Measurements from ENCODE around the gene DARS2. TPM values are rescaled to one million over a fixed set of nuclear protein-coding genes. Genes with fewer than 3 reads are reported as not detected.
A peak's percentile ranks its signal among the peaks of the same experiment; 100 is the strongest.

Gene DARS2
- total RNA-seq, 1 experiment from 2014 or later: 35.0 TPM

DNA sequence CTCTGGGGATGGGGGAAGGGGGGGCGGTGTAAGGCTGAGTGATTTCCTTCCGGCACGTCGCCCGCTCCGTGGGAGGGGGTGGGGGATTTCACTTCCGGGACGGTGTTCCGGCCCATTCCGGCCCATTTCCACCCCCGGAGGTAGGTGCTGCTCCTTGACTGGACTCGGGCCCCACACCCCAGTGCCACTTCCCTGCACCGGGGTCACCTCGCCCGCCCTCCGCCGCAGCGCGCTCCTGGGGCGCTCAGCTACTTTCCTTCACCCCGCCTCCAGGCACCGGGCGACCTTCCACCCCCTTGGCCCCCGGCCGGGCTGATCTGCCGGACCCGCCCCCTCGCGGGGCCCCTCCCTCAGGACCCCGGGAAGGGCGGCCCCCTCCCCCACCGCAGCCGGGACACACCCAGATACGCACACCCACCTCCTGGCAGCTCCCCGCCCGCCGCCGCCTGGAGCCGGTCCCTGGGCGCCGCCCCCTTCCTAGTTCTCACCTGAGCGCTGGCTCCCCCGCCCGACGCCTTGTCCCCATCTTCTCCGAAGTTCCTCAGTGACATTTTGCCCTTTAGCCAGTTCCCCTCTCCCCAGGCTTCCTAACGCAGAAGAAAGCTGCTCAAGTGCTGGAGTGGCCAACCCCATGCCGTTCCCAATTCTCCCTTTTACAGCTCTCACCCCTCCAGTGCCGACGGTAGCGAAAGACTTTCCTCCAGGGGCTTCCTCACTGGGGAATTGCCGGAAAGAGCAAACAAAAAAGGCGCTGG, 44.0 kb downstream of the DARS2 start, which contains the start of gene ZBTB37:
TSS of gene ZBTB37 (plus strand) at position 115 of the 755 bp plus-strand sequence. CDS start 1,846 bp downstream, outside the sequence.
- Mint-ChIP-seq H3K36me3 (ENCODE audit: insufficient read depth in 1 of 3, low read depth in 3 of 3) (peaks cover 55 to 68% (median 59%) of the 10 kb centered on the region in 3 experiments), H3K4me3 (peak within 1 kb of the TSS; percentile 98 to 99), H3K27me3 (ENCODE audit: low read depth) (peaks cover 3% of the 10 kb centered on the region; the same call in 1 of the 2 replicates), H3K9me3 (peaks cover 0 to 9% of the 10 kb centered on the region in 2 experiments; a peak in 2 of 5 replicates), H3K27ac (peak within 1 kb of the TSS; percentile 99 to 100 (median 99)), H3K4me1 (peaks cover 33 to 45% of the 10 kb centered on the region in 2 experiments)
- H3K79me1 ChIP-seq (ENCODE audit: insufficient read depth, low read depth, low read length, poor library complexity, severe bottlenecking): no peaks in the 10 kb centered on the region
- peak within 1 kb of the TSS; percentile 98 for H3K9ac ChIP-seq (ENCODE audit: extremely low read depth, insufficient read length, low read length)
- H3K79me2 ChIP-seq (ENCODE audit: insufficient read depth, low read length): peaks cover 16% of the 10 kb centered on the region; the same call in 1 of the 2 replicates
- TF ChIP-seq, protein P1, sequence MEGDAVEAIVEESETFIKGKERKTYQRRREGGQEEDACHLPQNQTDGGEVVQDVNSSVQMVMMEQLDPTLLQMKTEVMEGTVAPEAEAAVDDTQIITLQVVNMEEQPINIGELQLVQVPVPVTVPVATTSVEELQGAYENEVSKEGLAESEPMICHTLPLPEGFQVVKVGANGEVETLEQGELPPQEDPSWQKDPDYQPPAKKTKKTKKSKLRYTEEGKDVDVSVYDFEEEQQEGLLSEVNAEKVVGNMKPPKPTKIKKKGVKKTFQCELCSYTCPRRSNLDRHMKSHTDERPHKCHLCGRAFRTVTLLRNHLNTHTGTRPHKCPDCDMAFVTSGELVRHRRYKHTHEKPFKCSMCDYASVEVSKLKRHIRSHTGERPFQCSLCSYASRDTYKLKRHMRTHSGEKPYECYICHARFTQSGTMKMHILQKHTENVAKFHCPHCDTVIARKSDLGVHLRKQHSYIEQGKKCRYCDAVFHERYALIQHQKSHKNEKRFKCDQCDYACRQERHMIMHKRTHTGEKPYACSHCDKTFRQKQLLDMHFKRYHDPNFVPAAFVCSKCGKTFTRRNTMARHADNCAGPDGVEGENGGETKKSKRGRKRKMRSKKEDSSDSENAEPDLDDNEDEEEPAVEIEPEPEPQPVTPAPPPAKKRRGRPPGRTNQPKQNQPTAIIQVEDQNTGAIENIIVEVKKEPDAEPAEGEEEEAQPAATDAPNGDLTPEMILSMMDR (conservative IDR thresholded peaks at IDR 0.05): no peak
- H3K9me3 ChIP-seq (ENCODE audit: control insufficient read depth, low read depth, low read length): no peaks in the 10 kb centered on the region
- H2BK20ac ChIP-seq (ENCODE audit: low read depth, low read length, poor library complexity, severe bottlenecking): no peak within 1 kb of the TSS
- H4K5ac ChIP-seq (ENCODE audit: insufficient read length, low read depth, low read length): peak within 1 kb of the TSS; percentile 95
- H2BK15ac ChIP-seq (ENCODE audit: low read depth, low read length): no peak within 1 kb of the TSS
- H3T11ph ChIP-seq (ENCODE audit: low read length): no peak within 1 kb of the TSS
- H2BK5ac ChIP-seq (ENCODE audit: insufficient read length, low read length): peak within 1 kb of the TSS; percentile 46
- H2AFZ ChIP-seq (ENCODE audit: low read length): peak within 1 kb of the TSS; percentile 37
- H3K14ac ChIP-seq (ENCODE audit: insufficient read depth, low read length): peak within 1 kb of the TSS; percentile 99
- H4K91ac ChIP-seq (ENCODE audit: insufficient read length, low read depth, low read length): no peak within 1 kb of the TSS
- peak within 1 kb of the TSS; percentile 68 for H3K27ac ChIP-seq (ENCODE audit: insufficient read length, low read depth, low read length)
- H3K4me1 ChIP-seq (ENCODE audit: insufficient read depth, low read length): no peaks in the 10 kb centered on the region
- H2AK5ac ChIP-seq (ENCODE audit: insufficient read length, low read length): no peak within 1 kb of the TSS
- H3K23ac ChIP-seq (ENCODE audit: insufficient read length, low read depth, low read length): no peak within 1 kb of the TSS
- H3K4ac ChIP-seq (ENCODE audit: low read depth, low read length): no peak within 1 kb of the TSS; the same call in 1 of the 2 replicates
- peak within 1 kb of the TSS; percentile 89 for H3K18ac ChIP-seq (ENCODE audit: insufficient read length, low read depth, low read length)
- H4K20me1 ChIP-seq (ENCODE audit: control insufficient read depth, insufficient read depth, insufficient read length): no peaks in the 10 kb centered on the region
- no peak within 1 kb of the TSS for H2BK12ac ChIP-seq (ENCODE audit: insufficient read length, low read depth, low read length)
- H3K56ac ChIP-seq (ENCODE audit: insufficient read length, low read depth, low read length): peak within 1 kb of the TSS; percentile 27
- H3K4me2 ChIP-seq (ENCODE audit: insufficient read depth, insufficient read length, low read length): peak within 1 kb of the TSS; percentile 96
- peak; percentile 99 for DNase-seq
- peaks cover 10% of the 10 kb centered on the region for H3K23me2 ChIP-seq (ENCODE audit: insufficient read length, low read depth, low read length, poor library complexity, severe bottlenecking)
- H4K8ac ChIP-seq (replicated peaks; ENCODE audit: insufficient read length, low read depth, low read length): no peak within 1 kb of the TSS
- no CpG with 5 or more reads among the region's 53 CpGs for WGBS (ENCODE audit: extremely low coverage, insufficient read length, low lambda C conversion rate)
- H2BK120ac ChIP-seq (ENCODE audit: low read depth, low read length, poor library complexity, severe bottlenecking): no peak within 1 kb of the TSS
- H3K27me3 ChIP-seq (ENCODE audit: insufficient read depth, low read length): no peaks in the 10 kb centered on the region
